ENCODE data around the gene GLG1.

DNA sequence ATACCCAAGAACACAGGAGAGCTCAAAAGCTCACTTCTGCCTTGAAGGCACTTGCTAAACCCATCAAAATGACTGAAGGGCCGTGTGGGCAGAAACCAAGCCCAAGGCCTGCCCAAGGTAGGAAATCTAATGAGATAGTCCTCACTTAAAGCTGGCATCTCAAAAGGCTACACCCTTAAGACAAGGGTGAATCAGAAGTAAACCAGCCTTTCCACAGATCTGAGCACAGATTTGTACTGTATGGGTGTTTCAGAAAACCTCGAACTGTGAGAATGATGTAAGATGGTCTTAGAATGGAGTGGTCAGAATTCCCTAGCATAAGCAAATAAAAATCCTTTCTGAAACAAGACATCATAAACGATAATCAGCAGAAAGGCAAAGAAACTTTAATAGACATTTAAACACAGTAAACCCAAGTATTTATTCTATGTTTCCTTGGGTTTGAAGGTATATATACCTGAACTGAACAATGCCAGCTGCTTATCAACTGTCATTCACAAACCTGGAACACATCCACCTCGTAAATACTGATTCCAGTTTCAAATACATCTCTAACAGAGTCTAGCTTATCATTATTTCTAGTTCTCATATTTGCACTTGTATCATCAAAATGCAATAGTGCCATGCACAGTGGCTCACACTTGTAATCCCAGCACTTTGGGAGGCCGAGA, 37.8 kb downstream of the GLG1 start:
- TF ChIP-seq POLR2AphosphoS5 (IDR thresholded peaks at IDR 0.05; ENCODE audit: low read depth, low read length) (no peak), TAF1 (IDR thresholded peaks at IDR 0.05; ENCODE audit: borderline replicate concordance, low read depth, low read length) (no peak), POLR2A (IDR thresholded peaks at IDR 0.05; ENCODE audit: low read depth, low read length) (no peak)
